Neural progenitor cell (in vitro differentiated cells): ENCODE measurements around the gene ZNF664.

Source experiments
- EZH2 ChIP-seq: fragments of 200-600 bp; sonication (generic); IDR thresholded peaks from 2 replicates; pipeline ENCODE4 v1.6.1; 2017; ENCODE audit warnings: antibody characterized with exemption, mild to moderate bottlenecking, moderate library complexity
- TF ChIP-seq, protein P1 (sequence below): fragments of 200-600 bp; sonication (generic); IDR thresholded peaks from 2 replicates; pipeline ENCODE4 v1.5.1; 2017; ENCODE audit warnings: antibody characterized with exemption, mild to moderate bottlenecking

DNA sequence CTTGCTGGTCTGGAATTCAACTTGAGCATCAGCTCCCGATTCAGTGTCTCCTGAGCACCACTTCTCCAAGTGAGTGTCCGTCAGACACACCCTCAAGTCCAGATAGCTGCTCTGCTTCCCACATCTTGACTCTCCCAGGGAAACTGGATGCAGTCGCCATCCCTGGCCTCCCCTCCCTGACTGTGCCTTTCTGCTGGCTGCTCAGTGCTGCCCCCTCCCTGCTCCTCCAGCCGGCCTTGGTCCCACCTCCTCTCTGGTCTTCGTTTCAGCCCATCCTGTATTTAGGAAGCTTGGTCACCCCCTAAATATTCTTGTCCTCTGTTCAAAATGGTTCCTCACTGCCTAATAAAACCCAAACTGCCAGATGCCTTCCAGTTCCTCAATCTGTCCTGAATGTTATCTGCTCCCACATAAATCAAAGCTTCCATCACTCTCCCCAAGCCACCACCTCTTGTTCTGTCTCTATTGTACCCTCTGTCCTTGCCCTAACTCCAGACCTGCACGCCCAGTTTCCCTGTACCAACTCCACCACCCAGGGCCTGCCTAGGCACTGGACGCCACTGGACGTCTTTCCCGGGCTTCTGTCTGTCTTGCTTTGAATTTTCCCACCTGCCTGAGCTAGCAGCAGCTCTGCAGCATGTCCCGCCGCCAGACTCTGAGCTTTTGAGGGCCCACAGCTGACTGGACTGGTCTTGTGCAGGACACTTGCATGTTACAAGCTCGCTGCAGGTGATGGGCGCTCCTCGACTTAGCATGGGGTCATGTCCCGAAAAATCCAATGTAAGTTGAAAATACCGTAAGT, 34.1 kb upstream of the ZNF664 start:
- TF ChIP-seq, protein P1, sequence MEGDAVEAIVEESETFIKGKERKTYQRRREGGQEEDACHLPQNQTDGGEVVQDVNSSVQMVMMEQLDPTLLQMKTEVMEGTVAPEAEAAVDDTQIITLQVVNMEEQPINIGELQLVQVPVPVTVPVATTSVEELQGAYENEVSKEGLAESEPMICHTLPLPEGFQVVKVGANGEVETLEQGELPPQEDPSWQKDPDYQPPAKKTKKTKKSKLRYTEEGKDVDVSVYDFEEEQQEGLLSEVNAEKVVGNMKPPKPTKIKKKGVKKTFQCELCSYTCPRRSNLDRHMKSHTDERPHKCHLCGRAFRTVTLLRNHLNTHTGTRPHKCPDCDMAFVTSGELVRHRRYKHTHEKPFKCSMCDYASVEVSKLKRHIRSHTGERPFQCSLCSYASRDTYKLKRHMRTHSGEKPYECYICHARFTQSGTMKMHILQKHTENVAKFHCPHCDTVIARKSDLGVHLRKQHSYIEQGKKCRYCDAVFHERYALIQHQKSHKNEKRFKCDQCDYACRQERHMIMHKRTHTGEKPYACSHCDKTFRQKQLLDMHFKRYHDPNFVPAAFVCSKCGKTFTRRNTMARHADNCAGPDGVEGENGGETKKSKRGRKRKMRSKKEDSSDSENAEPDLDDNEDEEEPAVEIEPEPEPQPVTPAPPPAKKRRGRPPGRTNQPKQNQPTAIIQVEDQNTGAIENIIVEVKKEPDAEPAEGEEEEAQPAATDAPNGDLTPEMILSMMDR: peak; percentile 64
- no peak for TF ChIP-seq EZH2
